Raji (cell line): ENCODE measurements around the gene SYT17.

Experiments
- POLR2A ChIP-seq: IDR thresholded peaks from 2 replicates; pipeline ENCODE4 v1.6.1; 2011; ENCODE audit warnings: low read depth, low read length, control low read depth; ENCODE audit not compliant: insufficient read depth

The SYT17 gene

DNA sequence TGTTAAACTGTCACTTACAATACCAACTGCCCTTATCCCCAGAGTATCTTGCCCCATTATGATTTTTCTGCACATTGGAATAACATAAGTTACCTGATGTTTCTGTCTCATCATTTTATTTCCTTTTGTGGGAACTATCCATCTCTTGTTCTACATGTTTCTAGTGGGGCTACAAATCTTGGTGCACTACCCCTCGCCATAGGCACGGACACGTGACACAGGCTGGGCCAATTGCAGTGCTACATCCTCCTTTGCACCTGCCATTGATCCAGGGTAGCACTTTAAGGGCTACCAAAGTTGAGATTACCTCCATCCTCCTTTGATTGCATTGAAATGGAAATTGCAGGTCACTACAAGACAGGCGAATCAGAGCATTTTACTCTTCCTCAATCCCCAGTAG lies 14.2 kb upstream of the SYT17 start:
- TF ChIP-seq POLR2A, result no peak

GRCh38 chr16:19162085-19162484 lies 6.0 kb upstream of the SYT17 start:
- no peak for TF ChIP-seq POLR2A

GRCh38 chr16:19163215-19163614 lies 4.8 kb upstream of the SYT17 start:
- no peak for TF ChIP-seq POLR2A

DNA sequence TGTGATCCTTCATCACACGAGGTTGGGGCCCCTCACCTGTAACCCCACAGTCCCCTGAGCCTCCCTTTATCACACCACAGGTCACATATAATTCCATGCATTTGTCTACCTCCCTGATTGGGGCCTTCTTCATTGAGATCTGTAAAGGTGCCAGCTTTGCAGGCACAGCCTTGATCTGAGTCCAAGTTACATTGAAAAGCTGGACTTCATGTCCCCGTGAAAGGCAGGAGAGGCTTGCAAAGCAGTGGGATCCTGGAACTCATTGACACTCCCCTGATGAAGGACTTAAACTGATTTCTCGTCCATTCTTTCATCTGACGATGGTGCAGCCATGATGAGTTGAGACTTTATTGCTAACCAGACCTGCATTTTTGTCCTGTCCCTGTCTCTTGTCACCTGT lies 3.8 kb upstream of the SYT17 start:
- TF ChIP-seq POLR2A, result no peak

DNA sequence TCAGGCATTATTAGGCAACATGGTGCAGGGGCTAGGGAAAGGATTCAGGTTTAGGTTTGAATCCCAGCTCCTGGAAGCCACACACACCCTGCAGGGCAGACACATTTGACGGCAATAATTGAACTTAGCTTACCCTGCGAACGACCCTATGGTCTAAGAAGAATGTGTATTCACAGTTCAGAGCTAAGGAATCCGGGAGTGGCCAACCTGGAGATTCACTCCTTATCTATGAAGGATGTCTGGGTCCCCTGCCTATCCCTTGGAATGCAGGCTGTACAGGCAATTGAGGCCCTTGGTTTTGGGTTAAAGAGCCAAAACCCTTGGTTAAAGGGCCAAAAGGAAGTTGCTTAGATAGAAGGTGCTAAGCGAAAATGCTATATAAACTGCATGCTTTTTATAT lies 2.9 kb upstream of the SYT17 start:
- no peak for TF ChIP-seq POLR2A

DNA sequence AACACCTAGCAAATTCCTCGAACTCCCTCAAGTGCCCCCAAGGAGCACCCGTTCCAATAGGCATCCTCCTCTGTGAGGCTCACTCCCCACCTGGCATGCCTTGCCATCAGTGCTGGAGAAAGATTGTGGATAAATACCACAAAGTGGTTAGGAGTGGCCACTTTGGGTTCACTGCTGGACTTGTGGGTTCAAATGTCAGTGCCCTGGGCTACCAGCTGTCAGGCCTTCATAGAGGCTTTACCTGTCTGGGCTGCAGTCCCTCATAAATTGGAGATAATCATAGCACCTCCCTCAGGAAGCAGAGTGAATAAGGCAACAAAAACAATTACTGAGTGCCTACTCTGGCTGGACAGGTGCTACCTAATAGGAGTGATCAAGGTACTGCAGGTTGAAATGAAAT lies 1.5 kb upstream of the SYT17 start:
- no peak for TF ChIP-seq POLR2A

- no peak for TF ChIP-seq POLR2A
Measured at GRCh38 chr16:19168371-19169081, 486 bp downstream of the SYT17 start.

DNA sequence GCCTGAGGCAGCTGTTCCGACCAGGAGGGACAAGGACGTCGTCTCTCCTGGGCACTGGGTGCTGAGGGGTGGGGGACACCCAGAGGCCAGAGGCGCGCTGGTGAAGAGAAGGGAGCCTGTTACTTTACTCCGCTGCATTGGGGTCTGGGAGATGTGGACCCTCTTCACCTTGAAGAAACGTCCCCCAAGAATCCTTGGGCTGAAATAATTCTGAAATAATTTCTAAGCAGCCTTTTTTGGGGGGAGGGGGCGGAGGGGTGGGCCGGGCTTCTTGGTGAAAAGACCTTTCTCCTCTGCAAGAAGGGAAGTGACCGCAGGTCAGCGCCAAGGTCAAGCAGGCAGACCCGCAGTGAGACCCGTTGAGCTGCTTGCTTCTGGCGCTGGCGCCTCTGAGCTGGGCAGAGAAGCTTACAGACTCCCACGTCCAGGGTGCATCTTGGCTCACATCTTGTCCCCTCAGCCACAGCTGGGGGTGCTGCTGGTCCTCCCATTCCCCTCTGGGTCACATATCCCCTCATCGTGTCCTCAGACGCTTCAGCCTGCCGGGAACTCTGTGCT lies 1.1 kb downstream of the SYT17 start:
- TF ChIP-seq POLR2A, result no peak

- TF ChIP-seq POLR2A, result no peak
Measured at GRCh38 chr16:19170043-19170655, 2.1 kb downstream of the SYT17 start.

DNA sequence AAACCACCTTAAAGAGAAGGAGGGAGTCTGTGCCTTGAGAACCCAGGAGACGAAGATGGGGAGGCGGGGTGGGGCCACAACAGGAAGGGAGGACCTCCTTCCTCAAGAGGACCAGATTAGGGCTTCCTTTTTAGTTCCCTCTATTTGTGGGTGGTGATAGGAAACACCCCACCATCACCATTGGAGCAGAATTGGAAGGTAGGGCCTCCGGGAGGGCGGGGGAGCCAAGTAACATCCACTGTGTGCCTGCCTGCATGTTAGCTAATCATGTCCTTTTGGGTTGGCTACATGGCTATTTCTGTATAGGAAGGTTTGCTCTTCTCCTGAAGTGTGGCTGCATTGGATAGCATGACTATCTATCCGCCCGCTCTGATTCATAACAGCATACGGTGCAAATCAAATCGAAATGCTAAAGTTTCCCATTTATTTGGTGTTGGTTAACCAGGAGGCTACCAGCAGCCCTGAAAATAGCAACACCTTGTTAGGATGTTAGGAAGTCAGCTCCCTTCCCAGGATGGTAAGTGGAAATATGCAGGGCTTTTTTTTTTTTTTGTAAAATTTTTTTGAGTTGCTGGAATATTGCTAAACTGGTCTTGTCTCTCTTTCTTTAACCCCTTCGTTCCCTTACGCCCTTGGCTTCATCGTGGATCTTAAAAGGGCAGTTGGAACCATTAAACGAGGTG lies 4.2 kb downstream of the SYT17 start:
- no peak for TF ChIP-seq POLR2A

GRCh38 chr16:19173059-19173458 lies 5.0 kb downstream of the SYT17 start:
- no peak for TF ChIP-seq POLR2A

DNA sequence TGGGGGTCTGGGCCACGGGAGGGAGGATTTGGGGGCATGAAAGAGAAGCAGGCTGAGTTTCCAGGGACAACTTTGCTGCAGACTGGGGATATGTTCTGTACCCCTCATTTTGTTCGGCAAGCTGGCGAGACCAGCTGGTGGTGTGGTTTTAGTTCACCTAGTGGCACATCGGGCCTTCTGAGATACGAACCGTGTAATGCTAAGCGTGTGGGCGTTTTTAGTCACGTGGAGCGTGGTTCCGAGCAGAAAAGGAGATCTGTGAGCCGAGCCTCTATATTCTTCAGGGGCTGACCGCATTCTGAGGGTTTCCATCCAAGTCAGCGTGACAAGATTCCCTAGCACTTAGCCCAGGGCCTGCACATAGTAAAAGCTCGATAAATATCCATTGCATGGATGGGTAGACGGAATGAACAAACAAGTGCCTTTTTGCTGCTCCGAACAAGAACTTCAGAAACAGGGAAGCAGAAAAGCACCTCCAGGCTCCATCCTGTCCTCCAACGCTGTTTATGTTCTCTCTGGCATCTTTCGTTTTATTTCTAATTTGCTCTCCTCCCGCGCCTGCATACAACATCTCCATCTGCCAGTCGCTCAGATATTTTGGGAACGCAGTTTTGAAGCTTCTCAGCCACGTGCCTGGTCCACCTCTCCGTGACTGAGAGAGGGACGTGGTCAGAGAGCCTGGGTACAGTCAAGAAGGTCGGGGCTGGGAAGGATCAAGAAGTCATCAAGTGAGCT lies 5.8 kb downstream of the SYT17 start:
- TF ChIP-seq POLR2A, result no peak

DNA sequence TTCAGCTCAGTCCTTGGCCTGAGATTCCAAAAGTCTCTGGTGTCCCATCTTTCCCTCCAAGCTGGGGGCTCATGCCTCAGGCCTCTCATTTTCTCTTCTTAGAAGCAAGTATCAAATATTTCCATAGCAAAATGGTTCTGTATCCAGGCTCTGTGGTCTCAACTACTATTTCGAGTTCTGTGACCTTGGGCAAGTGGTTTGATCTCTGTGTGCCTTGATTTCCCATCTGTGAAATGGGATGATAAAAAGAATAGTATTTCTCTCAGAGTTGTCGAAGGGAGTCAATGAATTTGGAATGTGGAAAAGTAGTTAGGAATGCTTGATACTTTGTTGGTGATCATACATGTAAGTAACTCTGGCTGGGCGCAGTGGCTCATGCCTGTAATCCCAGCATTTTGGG lies 6.4 kb downstream of the SYT17 start:
- no peak for TF ChIP-seq POLR2A

DNA sequence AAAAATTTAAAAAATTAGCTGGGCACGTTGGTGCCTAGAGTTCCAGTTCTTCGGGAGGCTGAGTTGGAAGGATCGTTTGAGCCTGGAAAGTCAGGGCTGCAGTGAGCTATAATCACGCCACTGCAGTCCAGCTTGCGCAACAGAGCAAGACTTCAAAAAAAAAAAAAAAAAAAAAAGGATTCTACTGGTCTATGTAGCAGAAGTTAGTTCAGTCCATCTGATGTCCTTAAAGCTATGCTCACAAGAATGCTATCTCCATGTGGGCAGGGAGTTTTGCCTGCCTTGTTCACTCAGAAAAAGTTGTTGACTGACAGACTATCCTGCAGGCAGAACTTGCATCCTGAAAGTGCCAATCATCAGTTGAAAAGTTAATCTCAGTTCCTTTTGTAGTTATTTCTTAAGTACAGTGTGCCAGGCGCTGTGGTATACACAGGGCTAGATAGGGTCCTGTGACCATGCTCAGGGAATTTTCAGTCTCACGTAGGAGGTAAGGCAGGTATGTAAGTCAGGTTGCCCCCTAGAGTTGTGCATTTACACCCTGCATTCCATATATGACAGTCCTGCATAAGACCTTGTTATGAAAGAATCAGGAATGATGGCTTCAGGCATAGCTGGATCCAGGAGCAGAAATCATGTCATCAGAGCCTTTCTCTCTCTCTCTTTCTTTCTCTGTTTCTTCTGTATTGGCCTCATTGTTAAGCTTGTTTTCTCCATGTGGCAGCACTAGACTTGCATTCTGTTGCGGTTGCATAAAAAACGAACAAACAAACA lies 7.6 kb downstream of the SYT17 start:
- TF ChIP-seq POLR2A, result no peak

DNA sequence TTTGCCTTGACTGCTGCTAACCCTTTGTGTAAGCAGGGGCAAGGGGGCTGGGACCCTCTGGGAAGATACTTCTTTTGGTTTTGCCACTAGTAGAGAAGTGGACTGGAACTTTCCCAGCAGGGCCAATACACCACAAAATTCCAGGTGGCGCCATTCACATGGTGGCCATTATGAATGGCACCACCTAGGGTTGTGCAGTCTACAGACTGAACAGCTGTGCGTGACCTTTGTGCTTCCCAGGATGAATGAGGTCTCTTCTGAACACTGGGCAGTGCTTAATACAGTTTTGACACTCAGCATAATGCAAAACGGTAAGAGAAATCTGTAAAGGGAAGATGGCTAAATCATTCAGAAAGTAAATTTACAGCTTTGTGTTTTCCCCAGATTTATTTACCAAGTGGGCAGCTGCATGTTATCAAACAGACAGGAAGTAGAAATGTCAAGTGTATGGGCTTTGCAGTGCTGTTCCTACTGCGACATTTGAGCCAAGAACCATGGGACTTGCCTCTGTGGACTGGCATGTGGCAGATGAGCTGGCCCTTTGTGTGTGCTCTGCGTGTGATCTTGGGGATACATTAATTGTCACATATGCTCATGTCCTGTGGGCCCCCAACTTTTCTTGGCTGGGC lies 9.2 kb downstream of the SYT17 start:
- no peak for TF ChIP-seq POLR2A
